PFSK-1 (cell line): ENCODE measurements around the gene ARHGEF19.

Source experiments
- FOXP2 ChIP-seq: optimal IDR thresholded peaks from 2 replicates; pipeline ENCODE3; 2011; ENCODE audit warnings: borderline replicate concordance, control low read depth, inconsistent platforms; ENCODE audit not compliant: insufficient read depth; ENCODE audit errors: extremely low read length, extremely low read depth
- POLR2AphosphoS5 ChIP-seq: IDR thresholded peaks from 2 replicates; pipeline ENCODE4 v1.6.1; 2012; ENCODE audit warnings: low read depth, mild to moderate bottlenecking, control low read depth, low read length, moderate library complexity
- SIN3A ChIP-seq: IDR thresholded peaks from 2 replicates; pipeline ENCODE4 v1.6.1; 2012; ENCODE audit warnings: mild to moderate bottlenecking, low read length, moderate library complexity, borderline replicate concordance; ENCODE audit not compliant: insufficient read depth
- TAF1 ChIP-seq: IDR thresholded peaks from 2 replicates; pipeline ENCODE4 v1.6.1; 2012; ENCODE audit warnings: low read length, control low read depth, borderline replicate concordance; ENCODE audit not compliant: insufficient read depth
- TF ChIP-seq, protein P1 (sequence below), 2 experiments: IDR thresholded peaks; 2 replicates each; pipeline versions ENCODE4 v1.6.1 to v1.8.0; 2011 to 2012; ENCODE audit warnings: low read depth in 2 of 2, low read length in 2 of 2, control low read depth in 1 of 2, inconsistent platforms in 1 of 2, mild to moderate bottlenecking in 1 of 2, moderate library complexity in 1 of 2; ENCODE audit not compliant: insufficient read depth in 1 of 2

Gene ARHGEF19

DNA sequence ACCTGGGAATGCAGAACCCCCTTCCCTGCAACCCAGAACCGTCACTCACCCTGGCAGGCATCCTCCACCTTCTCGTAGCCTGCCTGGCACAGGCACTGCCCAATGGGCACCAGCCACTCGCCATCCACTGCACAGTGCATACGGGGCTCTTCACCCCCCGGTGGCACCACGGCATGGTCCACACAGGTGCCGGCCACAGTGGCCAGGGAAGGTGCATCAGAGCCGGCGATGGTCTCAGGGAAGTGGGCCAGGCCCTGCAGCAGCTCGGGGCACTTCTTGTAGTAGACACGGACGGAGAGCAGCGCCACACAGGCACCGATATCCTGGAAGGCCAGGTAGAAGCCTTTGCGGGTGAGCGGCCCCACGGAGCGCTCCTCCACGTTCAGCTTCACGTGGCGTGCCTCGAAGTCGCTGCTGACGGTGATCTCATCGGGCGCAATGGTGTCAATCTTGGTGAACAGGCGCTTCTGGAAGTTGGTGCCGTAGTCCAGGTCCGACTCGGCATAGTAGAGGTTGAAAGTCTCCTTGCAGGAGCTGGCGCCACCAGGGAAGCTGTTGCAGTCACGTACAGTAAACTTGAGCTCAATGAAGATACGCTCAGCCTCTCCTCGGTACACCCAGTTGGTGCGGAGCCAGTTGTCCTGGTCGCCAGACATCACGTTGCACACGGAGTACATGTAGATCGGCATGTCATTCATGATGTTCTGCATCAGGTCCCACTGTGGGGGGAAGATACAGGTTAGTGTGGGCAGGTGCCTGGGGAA lies 63.9 kb downstream of the ARHGEF19 start:
- TF ChIP-seq, protein P1, sequence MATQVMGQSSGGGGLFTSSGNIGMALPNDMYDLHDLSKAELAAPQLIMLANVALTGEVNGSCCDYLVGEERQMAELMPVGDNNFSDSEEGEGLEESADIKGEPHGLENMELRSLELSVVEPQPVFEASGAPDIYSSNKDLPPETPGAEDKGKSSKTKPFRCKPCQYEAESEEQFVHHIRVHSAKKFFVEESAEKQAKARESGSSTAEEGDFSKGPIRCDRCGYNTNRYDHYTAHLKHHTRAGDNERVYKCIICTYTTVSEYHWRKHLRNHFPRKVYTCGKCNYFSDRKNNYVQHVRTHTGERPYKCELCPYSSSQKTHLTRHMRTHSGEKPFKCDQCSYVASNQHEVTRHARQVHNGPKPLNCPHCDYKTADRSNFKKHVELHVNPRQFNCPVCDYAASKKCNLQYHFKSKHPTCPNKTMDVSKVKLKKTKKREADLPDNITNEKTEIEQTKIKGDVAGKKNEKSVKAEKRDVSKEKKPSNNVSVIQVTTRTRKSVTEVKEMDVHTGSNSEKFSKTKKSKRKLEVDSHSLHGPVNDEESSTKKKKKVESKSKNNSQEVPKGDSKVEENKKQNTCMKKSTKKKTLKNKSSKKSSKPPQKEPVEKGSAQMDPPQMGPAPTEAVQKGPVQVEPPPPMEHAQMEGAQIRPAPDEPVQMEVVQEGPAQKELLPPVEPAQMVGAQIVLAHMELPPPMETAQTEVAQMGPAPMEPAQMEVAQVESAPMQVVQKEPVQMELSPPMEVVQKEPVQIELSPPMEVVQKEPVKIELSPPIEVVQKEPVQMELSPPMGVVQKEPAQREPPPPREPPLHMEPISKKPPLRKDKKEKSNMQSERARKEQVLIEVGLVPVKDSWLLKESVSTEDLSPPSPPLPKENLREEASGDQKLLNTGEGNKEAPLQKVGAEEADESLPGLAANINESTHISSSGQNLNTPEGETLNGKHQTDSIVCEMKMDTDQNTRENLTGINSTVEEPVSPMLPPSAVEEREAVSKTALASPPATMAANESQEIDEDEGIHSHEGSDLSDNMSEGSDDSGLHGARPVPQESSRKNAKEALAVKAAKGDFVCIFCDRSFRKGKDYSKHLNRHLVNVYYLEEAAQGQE (IDR thresholded peaks at IDR 0.05; ENCODE audit: insufficient read depth in 1 of 2, low read depth in 2 of 2, low read length in 2 of 2), result no peak
- TF ChIP-seq POLR2AphosphoS5, result no peak
- TF ChIP-seq FOXP2, result no peak
- TF ChIP-seq SIN3A, result no peak
- no peak for TF ChIP-seq TAF1
